Duodenal mucosa (tissue), 2 donors: Measurements from ENCODE around the gene NMB.
A peak's percentile ranks its signal among the peaks of the same experiment; 100 is the strongest.

ENCODE experiments used
- H3K27ac ChIP-seq: one replicate; pipeline ENCODE4 v1.7.0; 2013; ENCODE audit warnings: low read depth, low read length
- H3K27me3 ChIP-seq, 2 donors: one replicate each; pipeline ENCODE4 v1.7.0; 2013; ENCODE audit warnings: low read length in 2 of 2, control low read depth in 1 of 2; ENCODE audit not compliant: insufficient read depth in 2 of 2, control insufficient read depth in 1 of 2
- H3K36me3 ChIP-seq, 2 donors: one replicate each; pipeline ENCODE4 v1.7.0; 2013; ENCODE audit warnings: low read length in 2 of 2, control low read depth in 1 of 2; ENCODE audit not compliant: insufficient read depth in 2 of 2, control insufficient read depth in 1 of 2
- H3K4me1 ChIP-seq, 2 donors: one replicate each; pipeline ENCODE4 v1.7.0; 2013; ENCODE audit warnings: low read length in 2 of 2, control low read depth in 1 of 2; ENCODE audit not compliant: insufficient read depth in 2 of 2, control insufficient read depth in 1 of 2
- H3K4me3 ChIP-seq, 2 donors: one replicate each; pipeline ENCODE4 v1.7.0; 2013; ENCODE audit warnings: low read length in 2 of 2, low read depth in 1 of 2
- H3K9ac ChIP-seq, 2 donors: one replicate each; pipeline ENCODE4 v1.7.0; 2013; ENCODE audit warnings: low read length in 2 of 2, low read depth in 1 of 2
- H3K9me3 ChIP-seq, 2 donors: one replicate each; pipeline ENCODE4 v1.7.0; 2013; ENCODE audit warnings: low read length in 2 of 2, control low read depth in 1 of 2; ENCODE audit not compliant: control insufficient read depth in 1 of 2

NMB gene

GRCh38 chr15:84656972-84657371 is 1.0 kb downstream of the NMB start:
- no peaks in the 10 kb centered on the region for H3K9me3 ChIP-seq
- no peaks in the 10 kb centered on the region for H3K27me3 ChIP-seq
- peaks cover 17 to 36% of the 10 kb centered on the region in 2 donors for H3K4me1 ChIP-seq
- H3K36me3 ChIP-seq, result peaks cover 0 to 5% of the 10 kb centered on the region in 2 donors
- H3K9ac ChIP-seq, result no peak overlapping the region
- no peak overlapping the region for H3K4me3 ChIP-seq
- H3K27ac ChIP-seq, result no peak overlapping the region

DNA sequence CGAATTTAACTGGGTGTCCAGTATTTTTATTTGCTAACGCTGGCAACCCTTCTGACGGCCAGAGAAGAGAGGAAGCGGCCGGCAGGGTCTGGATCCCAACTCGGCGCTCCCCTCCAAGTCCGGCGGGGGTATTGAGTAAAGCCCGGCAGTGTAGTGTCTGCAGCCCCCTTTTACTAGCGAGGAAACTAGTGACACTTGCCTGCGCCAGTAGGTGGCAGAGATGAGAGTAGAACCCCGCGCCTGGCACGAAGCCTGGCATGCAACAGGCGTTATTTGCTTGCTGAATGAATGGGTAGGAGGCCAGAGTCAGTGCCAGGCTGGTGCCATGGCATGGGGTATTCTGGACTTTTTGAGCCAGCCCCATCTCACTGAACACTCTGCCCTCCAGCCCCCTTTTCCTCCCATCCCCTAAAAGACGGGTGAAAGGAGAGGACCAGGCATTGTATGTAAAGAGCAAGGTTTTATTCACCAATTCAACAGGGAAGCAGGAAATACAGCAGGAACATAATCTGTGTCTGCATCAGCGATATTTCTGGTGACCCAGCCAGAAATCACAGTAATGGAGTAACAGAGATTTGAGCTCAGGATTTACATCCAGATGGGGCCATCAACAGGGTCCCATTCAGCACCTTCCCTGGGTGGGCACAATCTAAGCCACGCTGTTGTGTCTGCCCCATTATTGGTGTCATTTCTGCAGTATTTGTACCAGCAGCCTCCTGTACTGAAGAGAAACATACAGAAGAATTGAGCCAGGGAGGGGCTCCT is 3.1 kb downstream of the NMB start:
- Histone ChIP-seq H3K9me3 (no peaks in the 10 kb centered on the region), H3K4me1 (peaks cover 17 to 36% of the 10 kb centered on the region in 2 donors), H3K27ac (peak overlapping the region; percentile 4), H3K36me3 (peaks cover 0 to 13% of the 10 kb centered on the region in 2 donors), H3K9ac (peak overlapping the region; percentile 87 to 88), H3K27me3 (no peaks in the 10 kb centered on the region), H3K4me3 (peak overlapping the region; percentile 95 to 99)

DNA sequence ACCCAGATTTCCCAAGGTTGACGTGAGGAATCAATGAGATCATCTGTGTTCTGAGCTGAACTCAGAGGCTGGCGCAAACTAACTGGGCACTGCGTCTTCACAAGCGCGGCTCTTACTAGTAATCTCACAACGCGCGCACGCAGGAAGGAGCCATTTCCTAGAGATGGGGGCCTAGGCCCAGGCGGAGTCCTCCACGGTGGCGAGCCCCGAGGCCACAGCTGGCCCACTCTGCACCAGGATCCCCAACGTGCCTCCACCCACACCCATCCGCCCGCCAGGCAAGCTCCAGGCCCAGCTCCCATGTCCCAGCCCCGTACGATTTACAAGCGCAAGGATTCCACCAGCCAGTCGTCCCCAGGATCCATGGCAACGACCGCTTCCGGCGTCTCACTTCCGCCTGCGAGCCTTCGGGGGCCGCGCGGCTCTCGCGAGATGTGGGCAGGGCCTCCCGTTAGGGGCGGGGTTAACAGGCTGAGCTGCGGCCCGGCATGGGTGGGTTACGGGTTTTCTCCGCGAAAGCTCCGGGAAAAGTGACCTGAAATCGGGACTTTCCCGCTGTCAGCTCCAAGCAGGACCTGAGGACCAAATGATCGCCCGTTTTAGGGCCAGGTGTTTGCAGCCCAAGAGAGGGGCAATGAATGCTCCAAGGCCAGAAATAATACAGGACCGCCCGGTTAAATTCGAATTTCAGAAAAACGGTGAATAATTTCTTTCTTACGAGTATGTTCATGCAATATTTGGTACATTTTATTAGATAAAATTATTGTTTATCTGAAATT is 3.9 kb downstream of the NMB start, which contains the start of gene WDR73:
Gene WDR73 (minus strand): TSS at position 374 of the 779 bp plus-strand sequence. CDS start 9 bp downstream, at position 365.
- H3K27ac ChIP-seq, result peak within 1 kb of the TSS; percentile 60
- H3K9ac ChIP-seq, result peak within 1 kb of the TSS; percentile 87 to 88
- H3K36me3 ChIP-seq, result peaks cover 2 to 19% of the 10 kb centered on the region in 2 donors
- H3K4me1 ChIP-seq, result peaks cover 17 to 35% of the 10 kb centered on the region in 2 donors
- no peaks in the 10 kb centered on the region for H3K9me3 ChIP-seq
- H3K4me3 ChIP-seq, result peak within 1 kb of the TSS; percentile 95 to 99
- no peaks in the 10 kb centered on the region for H3K27me3 ChIP-seq

DNA sequence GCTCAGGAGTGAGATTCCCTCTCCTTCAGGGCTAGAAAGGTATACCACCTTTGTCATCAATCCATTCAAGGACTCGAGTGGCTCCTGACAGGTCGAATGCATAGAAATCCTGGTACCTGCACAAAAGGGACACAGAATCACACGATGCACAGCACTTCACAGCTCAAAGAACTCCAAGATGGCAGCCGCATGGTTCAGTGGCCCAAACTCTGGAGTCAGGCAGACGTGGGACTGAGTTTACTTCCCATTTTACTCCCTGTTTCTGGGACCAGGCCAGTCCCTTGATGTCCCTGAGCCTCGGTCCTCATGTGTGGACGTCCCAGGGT is 4.5 kb downstream of the NMB start:
- Histone ChIP-seq H3K27ac (peak overlapping the region; percentile 60), H3K9me3 (no peaks in the 10 kb centered on the region), H3K4me1 (peaks cover 12 to 30% of the 10 kb centered on the region in 2 donors), H3K36me3 (peaks cover 7 to 24% of the 10 kb centered on the region in 2 donors), H3K27me3 (no peaks in the 10 kb centered on the region), H3K9ac (peak overlapping the region; percentile 87 to 88), H3K4me3 (peak overlapping the region; percentile 95 to 99)

- Histone ChIP-seq H3K4me1 (peaks cover 4 to 15% of the 10 kb centered on the region in 2 donors), H3K4me3 (no peak overlapping the region), H3K27ac (no peak overlapping the region), H3K36me3 (peaks cover 24 to 59% of the 10 kb centered on the region in 2 donors), H3K9me3 (no peaks in the 10 kb centered on the region), H3K9ac (no peak overlapping the region), H3K27me3 (no peaks in the 10 kb centered on the region)
Observed at GRCh38 chr15:84649706-84650105, 8.3 kb downstream of the NMB start.

DNA sequence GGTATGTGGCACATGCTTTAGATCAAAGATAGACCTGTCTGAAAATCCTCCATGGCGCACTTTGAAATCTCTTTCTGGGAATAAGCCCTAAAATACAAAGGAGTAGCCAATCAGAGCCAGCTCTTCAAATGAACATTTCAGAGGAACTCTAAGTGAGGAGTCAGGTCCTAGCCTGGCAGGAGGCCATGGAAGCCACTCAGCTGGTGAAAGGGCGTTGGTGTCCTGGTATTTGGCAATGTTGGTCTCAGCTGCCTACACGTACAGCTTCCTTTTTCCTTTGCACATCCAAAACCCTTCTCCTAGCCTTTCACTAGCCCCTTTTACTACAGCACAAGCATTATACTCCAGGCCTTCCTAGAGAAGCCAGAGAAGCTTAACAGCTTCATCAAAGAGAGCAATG is 9.5 kb downstream of the NMB start:
- Histone ChIP-seq H3K4me3 (no peak overlapping the region), H3K9ac (no peak overlapping the region), H3K36me3 (peaks cover 30 to 67% of the 10 kb centered on the region in 2 donors), H3K4me1 (peaks cover 3 to 12% of the 10 kb centered on the region in 2 donors), H3K27ac (no peak overlapping the region), H3K9me3 (no peaks in the 10 kb centered on the region), H3K27me3 (no peaks in the 10 kb centered on the region)

GRCh38 chr15:84647726-84648125 is 10.3 kb downstream of the NMB start:
- H3K9ac ChIP-seq, result no peak overlapping the region
- H3K27ac ChIP-seq, result no peak overlapping the region
- peaks cover 37 to 75% of the 10 kb centered on the region in 2 donors for H3K36me3 ChIP-seq

GRCh38 chr15:84645997-84646396 is 12.0 kb downstream of the NMB start:
- no peak overlapping the region for H3K4me3 ChIP-seq
- H3K9ac ChIP-seq, result no peak overlapping the region
- H3K36me3 ChIP-seq, result peaks cover 37 to 79% of the 10 kb centered on the region in 2 donors
- H3K27me3 ChIP-seq, result no peaks in the 10 kb centered on the region
- no peak overlapping the region for H3K27ac ChIP-seq
- H3K4me1 ChIP-seq, result no peaks in the 10 kb centered on the region
- H3K9me3 ChIP-seq, result no peaks in the 10 kb centered on the region

More at GRCh38 chr15:84647726-84648125, 10.3 kb downstream of the NMB start:
- H3K9me3 ChIP-seq, result no peaks in the 10 kb centered on the region
- no peak overlapping the region for H3K4me3 ChIP-seq
- no peaks in the 10 kb centered on the region for H3K27me3 ChIP-seq
- peaks cover 0 to 5% of the 10 kb centered on the region in 2 donors for H3K4me1 ChIP-seq

DNA sequence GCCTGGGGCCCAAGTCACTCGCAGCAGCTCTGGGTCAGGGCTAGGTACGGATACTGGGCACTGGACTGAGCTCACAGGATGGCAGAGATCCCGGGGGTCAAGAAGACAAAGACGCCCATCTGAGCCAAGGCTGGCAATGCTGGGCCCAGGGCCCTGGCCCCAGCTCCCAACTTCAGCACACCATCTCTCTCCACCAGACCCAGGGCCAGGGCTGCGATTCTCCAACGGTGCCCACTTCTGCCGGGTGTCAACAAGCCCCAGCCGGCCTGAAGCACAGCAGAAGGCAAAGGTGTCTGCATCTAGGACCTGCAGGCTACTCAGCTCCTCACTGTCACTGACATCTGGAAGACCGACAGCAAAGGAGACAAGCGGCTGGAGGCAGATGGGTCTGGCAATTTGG is 12.5 kb downstream of the NMB start:
- Histone ChIP-seq H3K9ac (no peak overlapping the region), H3K27ac (no peak overlapping the region), H3K36me3 (peaks cover 37 to 84% of the 10 kb centered on the region in 2 donors), H3K4me3 (no peak overlapping the region), H3K27me3 (no peaks in the 10 kb centered on the region), H3K4me1 (no peaks in the 10 kb centered on the region), H3K9me3 (no peaks in the 10 kb centered on the region)

- Histone ChIP-seq H3K9ac (no peak overlapping the region), H3K27ac (no peak overlapping the region), H3K27me3 (no peaks in the 10 kb centered on the region), H3K36me3 (peaks cover 43 to 90% of the 10 kb centered on the region in 2 donors), H3K4me3 (no peak overlapping the region), H3K9me3 (no peaks in the 10 kb centered on the region), H3K4me1 (no peaks in the 10 kb centered on the region)
Observed at GRCh38 chr15:84643838-84644237, 14.2 kb downstream of the NMB start.
